Right cardiac atrium (tissue), 5 donors: ENCODE measurements around the gene TRIM26. TPM values are rescaled to one million over a fixed set of nuclear protein-coding genes. Genes with fewer than 3 reads are reported as not detected.
"Not testable (repeated sequence)": the region's sequence is repeated elsewhere in the genome, so short reads cannot be mapped to it uniquely, and the experiment has no call there.

Experiments used
- ATAC-seq, 2 donors: fragments of 200-7000 bp; cut with Tn5 transposase; one replicate each; pipeline versions ENCODE4 v1.8.0 to v1.9.1; 2020; ENCODE audit warnings: moderate library complexity in 2 of 2, mild to moderate bottlenecking in 1 of 2
- DNase-seq, 3 donors: peaks; one replicate each; pipeline ENCODE4 v3.0.0-alpha.2; 2020
- H3K27ac ChIP-seq: one replicate; pipeline ENCODE4 v1.5.1; 2013; ENCODE audit warnings: mild to moderate bottlenecking, low read length, control low read depth, moderate library complexity
- H3K27me3 ChIP-seq: one replicate; pipeline ENCODE4 v1.6.1; 2013; ENCODE audit not compliant: control insufficient read depth, insufficient read depth
- H3K4me1 ChIP-seq: one replicate; pipeline ENCODE4 v1.6.1; 2013; ENCODE audit warnings: low read length; ENCODE audit not compliant: control insufficient read depth, insufficient read depth
- H3K4me3 ChIP-seq: one replicate; pipeline ENCODE4 v1.5.1; 2013; ENCODE audit warnings: low read length, control low read depth
- H3K9me3 ChIP-seq: one replicate; pipeline ENCODE4 v1.6.1; 2013; ENCODE audit warnings: low read length; ENCODE audit not compliant: control insufficient read depth
- WGBS: extraction: QIAGEN DNeasy Blood & Tissue Kit; methylation state at CpG from one replicate; pipeline ENCODE4 v1.1.7; 2013; 5-methylcytosine and 5-hydroxymethylcytosine counted together
- intact Hi-C, 4 donors: fragments of 100-400 bp; cut with DNase I; formaldehyde crosslinking; loops; one replicate each; pipeline versions ENCODE4 v1.11.0 to v1.14.0; 2022 to 2023
- polyA plus RNA-seq: library from polyadenylated mRNA; stranded (reverse); fragments of 200-250 nt; gene quantifications from one replicate; pipeline ENCODE4 v1.2.3, GENCODE V29; 2013
- total RNA-seq, 4 donors: library from RNA; stranded (reverse); fragmentation: NEBNext Ultra II Directional; extraction: Animal tissue kit (Norgen Biotek cat#: 25700); gene quantifications; one replicate each; pipeline ENCODE4 v1.2.1, GENCODE V29; 2021
- donor health status: healthy with polysubstance abuse.
- donor health status: DM: no; HTN: yes; CAD: no.
- donor health status: DM: no; HTN: no; CAD: no.
- donor health status: DM: no; HTN: yes; CAD: no; lungs with severe emphysema.
- donor health status: DM: yes; HTN: yes; CAD: no.

TRIM26 gene
- total and polyA plus RNA-seq, 5 donors, result 19.6 to 27.1 (median 25.0) TPM

GRCh38 chr6:30169658-30170614 lies 43.3 kb downstream of the TRIM26 start:
- 25% methylated on average over 7 of the region's 7 CpGs for WGBS
- no peak overlapping the region for H3K27ac ChIP-seq
- H3K4me3 ChIP-seq, result no peak overlapping the region
- no peaks in the 10 kb centered on the region for H3K4me1 ChIP-seq
- no peaks in the 10 kb centered on the region for H3K27me3 ChIP-seq
- intact Hi-C loops, result no loop called here
- no peaks in the 10 kb centered on the region for H3K9me3 ChIP-seq
- peak; percentile 72 to 79 for ATAC-seq
- no peak for DNase-seq

DNA sequence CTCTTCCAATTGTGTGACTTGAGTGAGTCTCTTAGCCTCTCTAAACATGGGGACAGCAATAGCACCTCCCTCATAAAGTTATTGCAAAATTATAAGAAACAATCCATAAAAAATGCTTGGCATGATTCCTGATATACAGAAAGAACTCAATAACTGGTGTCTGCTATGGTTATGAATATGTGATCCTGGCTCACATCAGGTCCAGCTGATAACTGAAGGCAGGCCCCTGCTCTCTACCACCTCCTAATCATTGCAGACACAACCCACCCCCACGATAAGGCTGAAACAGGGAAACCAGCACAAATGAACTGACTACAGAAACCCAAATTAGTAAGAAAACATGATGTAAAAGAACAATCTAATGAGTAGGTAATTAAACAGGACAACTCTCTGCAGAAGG lies 44.5 kb downstream of the TRIM26 start:
- Histone ChIP-seq H3K4me1 (no peaks in the 10 kb centered on the region), H3K27me3 (no peaks in the 10 kb centered on the region), H3K27ac (no peak overlapping the region), H3K4me3 (no peak overlapping the region), H3K9me3 (no peaks in the 10 kb centered on the region)
- DNase-seq (no peak), ATAC-seq (no peak)
- intact Hi-C loops, result no loop called here
- 43% methylated on average over 1 of the region's 1 CpG for WGBS

DNA sequence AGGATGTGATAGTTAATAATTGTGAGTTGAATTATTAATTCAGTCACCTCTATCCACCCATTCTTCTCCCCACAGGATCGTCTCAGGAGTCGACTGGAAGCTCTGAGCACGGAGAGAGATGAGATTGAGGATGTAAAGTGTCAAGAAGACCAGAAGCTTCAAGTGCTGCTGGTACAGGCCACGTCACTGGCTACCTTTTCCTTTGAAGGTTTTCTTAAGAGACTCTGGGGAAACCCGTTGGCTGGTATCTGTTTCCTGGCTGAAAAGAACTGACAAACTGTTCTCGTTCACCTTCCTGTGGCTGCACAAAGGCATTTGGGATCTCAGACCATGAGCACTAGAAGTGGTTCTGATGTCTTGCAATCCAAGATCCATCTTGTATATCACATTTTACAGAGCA lies 46.1 kb downstream of the TRIM26 start:
- WGBS, result 57% methylated on average over 6 of the region's 6 CpGs
- DNase-seq (no peak), ATAC-seq (no peak)
- no peaks in the 10 kb centered on the region for H3K4me1 ChIP-seq
- H3K9me3 ChIP-seq, result no peaks in the 10 kb centered on the region
- no peak overlapping the region for H3K27ac ChIP-seq
- no peak overlapping the region for H3K4me3 ChIP-seq
- intact Hi-C loops, result no loop called here
- H3K27me3 ChIP-seq, result no peaks in the 10 kb centered on the region

GRCh38 chr6:30165238-30165637 lies 48.0 kb downstream of the TRIM26 start:
- H3K27me3 ChIP-seq, ATAC-seq, H3K9me3 ChIP-seq, intact Hi-C loops, DNase-seq, H3K27ac ChIP-seq, H3K4me3 ChIP-seq, H3K4me1 ChIP-seq: not testable (repeated sequence)
- WGBS, result 89% methylated on average over 1 of the region's 1 CpG

DNA sequence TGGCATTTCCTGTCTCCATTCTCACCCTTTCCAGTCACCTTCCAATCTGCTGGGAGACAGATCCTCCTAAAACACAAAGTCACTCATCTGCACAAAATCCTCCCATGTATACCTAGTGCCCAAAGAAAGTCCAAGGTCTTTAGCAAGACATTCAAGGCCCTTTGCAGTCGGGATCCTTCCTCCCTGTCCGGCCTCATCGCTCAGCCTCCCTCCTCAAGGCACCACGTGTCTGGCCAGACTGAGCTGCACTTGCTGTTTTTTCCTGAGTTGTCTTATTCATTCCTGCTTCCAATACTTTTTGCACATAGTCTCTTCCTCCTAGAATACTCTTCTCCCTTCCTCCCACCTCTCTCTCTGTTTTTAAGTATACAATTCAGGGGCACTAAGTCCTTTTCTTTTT lies 48.5 kb downstream of the TRIM26 start:
- DNase-seq (no peak), ATAC-seq (no peak)
- no peaks in the 10 kb centered on the region for H3K27me3 ChIP-seq
- H3K9me3 ChIP-seq, result no peaks in the 10 kb centered on the region
- H3K27ac ChIP-seq, result no peak overlapping the region
- H3K4me3 ChIP-seq, result no peak overlapping the region
- intact Hi-C loops, result no loop called here
- no peaks in the 10 kb centered on the region for H3K4me1 ChIP-seq
- WGBS, result 80% methylated on average over 4 of the region's 4 CpGs

DNA sequence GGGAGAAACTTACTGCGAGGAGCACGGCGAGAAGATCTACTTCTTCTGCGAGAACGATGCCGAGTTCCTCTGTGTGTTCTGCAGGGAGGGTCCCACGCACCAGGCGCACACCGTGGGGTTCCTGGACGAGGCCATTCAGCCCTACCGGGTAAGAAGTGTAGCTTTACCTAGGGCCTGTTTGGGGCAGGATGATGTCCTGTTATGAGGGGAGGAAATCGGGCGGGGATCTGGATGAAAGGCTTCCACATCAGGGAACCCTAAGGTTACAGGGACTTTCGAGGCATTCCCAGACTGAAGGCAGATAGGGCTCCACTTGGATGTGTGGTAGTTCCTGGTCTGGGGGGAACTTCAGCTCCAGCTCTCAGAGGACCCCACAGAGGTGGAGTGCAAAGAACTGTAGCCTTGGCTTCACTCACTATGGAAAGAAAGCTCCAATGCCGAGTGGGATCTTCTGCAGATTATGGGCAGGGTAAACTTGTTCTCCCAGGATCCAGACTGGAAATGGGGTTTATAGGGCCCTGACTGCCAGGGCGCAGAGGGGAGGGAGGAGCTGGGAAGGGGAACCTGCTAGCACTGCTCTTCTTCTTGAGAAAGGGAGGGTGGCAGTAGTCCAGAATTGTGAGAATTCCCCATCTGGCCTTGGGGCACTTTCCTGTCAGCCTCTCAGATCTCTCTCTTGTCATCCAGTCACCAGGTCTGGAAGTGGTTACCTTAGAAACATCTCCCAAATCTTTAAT lies 49.1 kb downstream of the TRIM26 start:
- H3K27me3 ChIP-seq, result no peaks in the 10 kb centered on the region
- DNase-seq (no peak), ATAC-seq (no peak)
- H3K4me1 ChIP-seq, result no peaks in the 10 kb centered on the region
- no peaks in the 10 kb centered on the region for H3K9me3 ChIP-seq
- no peak overlapping the region for H3K27ac ChIP-seq
- WGBS, result 90% methylated on average over 16 of the region's 16 CpGs
- intact Hi-C loops, result no loop called here
- no peak overlapping the region for H3K4me3 ChIP-seq

DNA sequence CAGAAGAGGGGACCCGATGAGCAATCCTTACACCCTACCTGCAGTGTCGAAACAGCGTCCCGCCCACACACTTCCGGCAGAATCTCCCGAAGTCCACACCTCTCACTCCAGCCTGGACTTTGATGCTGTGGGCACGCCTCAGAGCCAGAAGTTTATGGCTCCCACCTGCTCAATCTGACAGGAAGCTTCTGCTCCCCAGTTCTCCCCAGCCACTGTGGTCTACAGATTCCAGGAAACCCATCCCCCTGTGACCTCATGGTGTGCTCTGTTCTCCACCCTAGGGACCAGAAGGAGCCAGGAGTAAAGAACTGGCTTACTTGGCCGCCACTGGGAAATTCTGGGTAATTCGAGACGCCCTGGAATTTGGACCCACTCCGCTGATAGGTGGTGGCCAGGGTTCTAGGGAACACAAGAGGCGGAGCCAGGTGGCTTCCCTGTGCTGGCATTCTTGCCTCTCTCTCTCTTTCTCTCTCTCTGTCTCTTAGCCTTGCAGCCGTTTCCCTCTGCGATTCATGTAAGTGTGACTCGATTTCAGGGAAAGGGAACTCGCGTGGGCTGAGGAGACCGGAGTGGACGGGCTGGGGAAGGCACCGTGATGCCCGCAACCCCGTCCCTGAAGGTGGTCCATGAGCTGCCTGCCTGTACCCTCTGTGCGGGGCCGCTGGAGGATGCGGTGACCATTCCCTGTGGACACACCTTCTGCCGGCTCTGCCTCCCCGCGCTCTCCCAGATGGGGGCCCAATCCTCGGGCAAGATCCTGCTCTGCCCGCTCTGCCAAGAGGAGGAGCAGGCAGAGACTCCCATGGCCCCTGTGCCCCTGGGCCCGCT lies 49.9 kb downstream of the TRIM26 start, which contains the start of gene TRIM15:
TSS of gene TRIM15 (plus strand) at position 457 of the 828 bp plus-strand sequence. CDS start at position 596, 139 bp downstream.
- peak in 1 of 2 donors; percentile 64 for ATAC-seq
- no peak within 1 kb of the TSS for H3K27ac ChIP-seq
- no peak within 1 kb of the TSS for H3K4me3 ChIP-seq
- WGBS, result 76% methylated on average over 31 of the region's 31 CpGs
- intact Hi-C loops, result no loop called here
- H3K4me1 ChIP-seq, result no peaks in the 10 kb centered on the region
- H3K9me3 ChIP-seq, result no peaks in the 10 kb centered on the region
- H3K27me3 ChIP-seq, result no peaks in the 10 kb centered on the region
- DNase-seq, result no peak

DNA sequence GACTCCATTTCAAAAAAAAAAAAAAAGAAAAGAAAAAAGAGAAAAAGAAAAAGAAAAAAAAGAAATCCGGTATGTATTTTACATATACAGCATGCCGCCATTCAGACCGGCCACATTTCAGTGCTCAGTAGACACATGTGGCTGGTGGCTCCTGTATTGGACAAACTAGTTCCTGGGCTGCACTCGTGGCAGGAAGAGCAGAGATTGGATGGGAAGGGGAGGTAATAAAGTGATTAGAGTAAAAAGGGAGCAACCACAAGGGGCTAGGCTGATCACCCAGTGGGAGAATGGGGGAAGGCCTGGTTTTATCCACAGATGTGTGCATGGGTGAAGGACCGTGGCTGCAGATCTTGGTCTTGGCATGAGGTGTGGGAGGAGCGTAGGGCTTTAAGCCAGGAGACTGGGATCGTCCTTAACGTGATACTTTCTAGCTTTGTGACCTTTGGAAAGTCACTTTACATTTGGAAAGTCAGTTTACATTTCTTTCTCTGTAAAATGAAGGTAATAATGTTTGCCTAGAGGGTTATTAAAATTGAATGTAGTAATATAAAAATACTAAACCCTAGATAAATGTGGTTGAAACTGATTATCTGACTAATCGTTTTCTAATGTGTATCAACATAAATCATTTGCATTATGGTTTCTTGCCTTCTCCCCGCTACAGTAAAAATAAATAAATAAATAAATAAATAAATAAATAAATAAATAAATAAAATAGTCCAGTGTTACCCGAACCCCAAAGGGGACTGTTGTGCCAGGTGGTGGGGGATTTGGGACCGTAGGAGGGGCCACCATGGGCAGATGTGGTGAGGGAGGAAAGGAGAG lies 50.7 kb downstream of the TRIM26 start:
- no peak for DNase-seq

GRCh38 chr6:30160785-30161531 lies 52.2 kb downstream of the TRIM26 start, which contains the start of gene TRIM10:
Gene TRIM10, minus strand, starts transcription at chr6:30161211. Its CDS starts 353 bp downstream, at chr6:30160858.
- H3K4me3 ChIP-seq, result no peak within 1 kb of the TSS
- 69% methylated on average over 4 of the region's 4 CpGs for WGBS
- intact Hi-C loops, result no loop called here
- H3K27ac ChIP-seq, result no peak within 1 kb of the TSS
- no peaks in the 10 kb centered on the region for H3K9me3 ChIP-seq
- H3K4me1 ChIP-seq, result peaks cover 2% of the 10 kb centered on the region
- ATAC-seq, result no peak
- DNase-seq, result no peak
- no peaks in the 10 kb centered on the region for H3K27me3 ChIP-seq

More for the DNA sequence above, 50.7 kb downstream of the TRIM26 start:
- Histone ChIP-seq H3K4me3 (no peak overlapping the region), H3K4me1 (no peaks in the 10 kb centered on the region), H3K27ac (no peak overlapping the region), H3K27me3 (no peaks in the 10 kb centered on the region), H3K9me3 (no peaks in the 10 kb centered on the region)
- 82% methylated on average over 12 of the region's 12 CpGs for WGBS
- intact Hi-C loops, result no loop called here
- ATAC-seq, result no peak
